T-helper 1 cell treated with Interleukin-12 subunit alpha and Interleukin-12 subunit beta and Interleukin-4 antibody, amounts not matched to agents 30 μg/mL and 1 μg/mL, for 36 hours (primary cell): ENCODE results near the gene FOXK2.
"Not testable (repeated sequence)": the region's sequence is repeated elsewhere in the genome, so short reads cannot be mapped to it uniquely, and the experiment has no call there.

Source experiments
- H3K27ac Mint-ChIP-seq: one replicate; pipeline ENCODE4 v1.8.0; 2021; ENCODE audit warnings: mild to moderate bottlenecking, mixed read lengths
- H3K27me3 Mint-ChIP-seq: one replicate; pipeline ENCODE4 v1.8.0; 2021; ENCODE audit warnings: low read depth, mixed read lengths
- H3K36me3 Mint-ChIP-seq: one replicate; pipeline ENCODE4 v1.8.0; 2021; ENCODE audit warnings: low read depth, mixed read lengths
- H3K4me1 Mint-ChIP-seq: one replicate; pipeline ENCODE4 v1.8.0; 2021; ENCODE audit warnings: low read depth, mixed read lengths
- H3K4me3 Mint-ChIP-seq: one replicate; pipeline ENCODE4 v1.8.0; 2021; ENCODE audit warnings: mild to moderate bottlenecking, moderate library complexity, mixed read lengths
- H3K9me3 Mint-ChIP-seq: one replicate; pipeline ENCODE4 v1.8.0; 2021; ENCODE audit warnings: mixed read lengths

Gene FOXK2

GRCh38 chr17:82575581-82576221 is 56.2 kb downstream of the FOXK2 start:
- H3K27me3 Mint-ChIP-seq, H3K27ac Mint-ChIP-seq, H3K4me1 Mint-ChIP-seq, H3K9me3 Mint-ChIP-seq, H3K4me3 Mint-ChIP-seq: not testable (repeated sequence)
- peaks cover 15% of the 10 kb centered on the region for H3K36me3 Mint-ChIP-seq

GRCh38 chr17:82577300-82577699 is 57.8 kb downstream of the FOXK2 start:
- Mint-ChIP-seq H3K27ac (no peak overlapping the region), H3K4me3 (no peak overlapping the region), H3K9me3 (no peaks in the 10 kb centered on the region), H3K36me3 (peaks cover 10% of the 10 kb centered on the region), H3K4me1 (no peaks in the 10 kb centered on the region), H3K27me3 (no peaks in the 10 kb centered on the region)

GRCh38 chr17:82579969-82580368 is 60.4 kb downstream of the FOXK2 start:
- not testable (repeated sequence) for H3K9me3 Mint-ChIP-seq, H3K27me3 Mint-ChIP-seq, H3K4me3 Mint-ChIP-seq, H3K27ac Mint-ChIP-seq, H3K4me1 Mint-ChIP-seq, H3K36me3 Mint-ChIP-seq

- Mint-ChIP-seq H3K4me3 (no peak overlapping the region), H3K9me3 (no peaks in the 10 kb centered on the region), H3K36me3 (peaks cover 17% of the 10 kb centered on the region), H3K4me1 (peaks cover 5% of the 10 kb centered on the region), H3K27me3 (no peaks in the 10 kb centered on the region), H3K27ac (no peak overlapping the region)
Measured at GRCh38 chr17:82582213-82582612, 62.7 kb downstream of the FOXK2 start.

GRCh38 chr17:82582709-82583108 is 63.2 kb downstream of the FOXK2 start:
- Mint-ChIP-seq H3K27ac (no peak overlapping the region), H3K4me3 (no peak overlapping the region), H3K27me3 (no peaks in the 10 kb centered on the region), H3K4me1 (peaks cover 5% of the 10 kb centered on the region), H3K36me3 (peaks cover 19% of the 10 kb centered on the region), H3K9me3 (no peaks in the 10 kb centered on the region)

GRCh38 chr17:82583720-82584234 is 64.2 kb downstream of the FOXK2 start:
- peaks cover 25% of the 10 kb centered on the region for H3K36me3 Mint-ChIP-seq
- H3K4me1 Mint-ChIP-seq = peaks cover 5% of the 10 kb centered on the region
- H3K27me3 Mint-ChIP-seq = no peaks in the 10 kb centered on the region
- H3K27ac Mint-ChIP-seq = no peak overlapping the region
- no peak overlapping the region for H3K4me3 Mint-ChIP-seq
- H3K9me3 Mint-ChIP-seq = no peaks in the 10 kb centered on the region

GRCh38 chr17:82585935-82586575 is 66.5 kb downstream of the FOXK2 start:
- H3K27me3 Mint-ChIP-seq, H3K4me1 Mint-ChIP-seq, H3K9me3 Mint-ChIP-seq, H3K4me3 Mint-ChIP-seq: not testable (repeated sequence)
- peaks cover 25% of the 10 kb centered on the region for H3K36me3 Mint-ChIP-seq
- peak overlapping the region; percentile 49 for H3K27ac Mint-ChIP-seq

- Mint-ChIP-seq H3K4me1 (peaks cover 14% of the 10 kb centered on the region), H3K27ac (peak overlapping the region; percentile 31), H3K27me3 (no peaks in the 10 kb centered on the region), H3K4me3 (no peak overlapping the region), H3K9me3 (no peaks in the 10 kb centered on the region), H3K36me3 (peaks cover 25% of the 10 kb centered on the region)
Measured at GRCh38 chr17:82586576-82587233, 67.2 kb downstream of the FOXK2 start.

- Mint-ChIP-seq H3K27me3 (no peaks in the 10 kb centered on the region), H3K27ac (peak overlapping the region; percentile 31), H3K4me3 (no peak overlapping the region), H3K4me1 (peaks cover 21% of the 10 kb centered on the region), H3K9me3 (no peaks in the 10 kb centered on the region), H3K36me3 (peaks cover 25% of the 10 kb centered on the region)
Measured at GRCh38 chr17:82587234-82588086, 67.9 kb downstream of the FOXK2 start.

GRCh38 chr17:82588266-82589175 is 69.0 kb downstream of the FOXK2 start:
- no peaks in the 10 kb centered on the region for H3K9me3 Mint-ChIP-seq

GRCh38 chr17:82589851-82590180 is 70.3 kb downstream of the FOXK2 start:
- H3K27me3 Mint-ChIP-seq = no peaks in the 10 kb centered on the region
- peaks cover 32% of the 10 kb centered on the region for H3K4me1 Mint-ChIP-seq
- H3K4me3 Mint-ChIP-seq = no peak overlapping the region
- peaks cover 20% of the 10 kb centered on the region for H3K36me3 Mint-ChIP-seq
- no peaks in the 10 kb centered on the region for H3K9me3 Mint-ChIP-seq
- H3K27ac Mint-ChIP-seq = peak overlapping the region; percentile 55

More at GRCh38 chr17:82588266-82589175, 69.0 kb downstream of the FOXK2 start:
- Mint-ChIP-seq H3K27ac (no peak overlapping the region), H3K27me3 (no peaks in the 10 kb centered on the region), H3K36me3 (peaks cover 22% of the 10 kb centered on the region), H3K4me3 (no peak overlapping the region), H3K4me1 (peaks cover 27% of the 10 kb centered on the region)

GRCh38 chr17:82590216-82590615 is 70.7 kb downstream of the FOXK2 start:
- H3K27me3 Mint-ChIP-seq = no peaks in the 10 kb centered on the region

GRCh38 chr17:82590881-82591539 is 71.5 kb downstream of the FOXK2 start:
- H3K36me3 Mint-ChIP-seq = peaks cover 13% of the 10 kb centered on the region
- H3K4me3 Mint-ChIP-seq = no peak overlapping the region
- no peaks in the 10 kb centered on the region for H3K9me3 Mint-ChIP-seq
- H3K4me1 Mint-ChIP-seq = peaks cover 33% of the 10 kb centered on the region
- H3K27ac Mint-ChIP-seq = peak overlapping the region; percentile 65
- no peaks in the 10 kb centered on the region for H3K27me3 Mint-ChIP-seq

More at GRCh38 chr17:82590216-82590615, 70.7 kb downstream of the FOXK2 start:
- H3K9me3 Mint-ChIP-seq = no peaks in the 10 kb centered on the region
- peaks cover 17% of the 10 kb centered on the region for H3K36me3 Mint-ChIP-seq
- peaks cover 33% of the 10 kb centered on the region for H3K4me1 Mint-ChIP-seq
- peak overlapping the region; percentile 65 for H3K27ac Mint-ChIP-seq
- no peak overlapping the region for H3K4me3 Mint-ChIP-seq
